GM12875 (cell line): Measurements from ENCODE around the gene ZNF330.
"Not testable (repeated sequence)": the region's sequence is repeated elsewhere in the genome, so short reads cannot be mapped to it uniquely, and the experiment has no call there.

Experiments
- H3K4me3 ChIP-seq: one replicate; pipeline ENCODE4 v1.5.1; 2011; ENCODE audit warnings: low read depth, low read length, control low read depth
- CTCF ChIP-seq: IDR thresholded peaks from 2 replicates; pipeline ENCODE4 v1.5.1; 2011; ENCODE audit warnings: low read depth, mild to moderate bottlenecking, control low read depth, inconsistent platforms, low read length, moderate library complexity, borderline replicate concordance; ENCODE audit not compliant: insufficient read depth

The ZNF330 gene

GRCh38 chr4:141216002-141216761 is 4.5 kb upstream of the ZNF330 start:
- no peak overlapping the region for H3K4me3 ChIP-seq
- TF ChIP-seq CTCF = no peak

- no peak for TF ChIP-seq CTCF
- peak overlapping the region; percentile 99 for H3K4me3 ChIP-seq
Observed at GRCh38 chr4:141220271-141220670, 424 bp upstream of the ZNF330 start.

GRCh38 chr4:141223418-141223817 is 2.7 kb downstream of the ZNF330 start:
- TF ChIP-seq CTCF = no peak
- H3K4me3 ChIP-seq = no peak overlapping the region

- not testable (repeated sequence) for H3K4me3 ChIP-seq
Observed at GRCh38 chr4:141227280-141227679, 6.6 kb downstream of the ZNF330 start.

GRCh38 chr4:141229408-141230101 is 8.9 kb downstream of the ZNF330 start:
- no peak for TF ChIP-seq CTCF
- H3K4me3 ChIP-seq = no peak overlapping the region

GRCh38 chr4:141233673-141234072 is 13.0 kb downstream of the ZNF330 start:
- no peak overlapping the region for H3K4me3 ChIP-seq
- no peak for TF ChIP-seq CTCF

GRCh38 chr4:141238186-141238585 is 17.5 kb downstream of the ZNF330 start:
- no peak overlapping the region for H3K4me3 ChIP-seq
- TF ChIP-seq CTCF = no peak
